H9 (cell line): Measurements from ENCODE around the gene GPR68. TPM values are rescaled to one million over a fixed set of nuclear protein-coding genes. Genes with fewer than 3 reads are reported as not detected.

Experiments
- DNase-seq: peaks from one replicate; pipeline ENCODE4 v3.0.0-alpha.2; 2017
- H2AFZ ChIP-seq: one replicate; pipeline ENCODE4 v1.6.1; 2013; ENCODE audit warnings: mild to moderate bottlenecking, low read length, control low read depth, moderate library complexity
- H2AK5ac ChIP-seq: 2 replicates; pipeline ENCODE4 v1.6.1; 2013; ENCODE audit warnings: low read length, control low read depth, mixed read lengths; ENCODE audit not compliant: insufficient read length
- H2BK120ac ChIP-seq: one replicate; pipeline ENCODE4 v1.6.1; 2013; ENCODE audit warnings: low read depth, mild to moderate bottlenecking, low read length, control low read depth, inconsistent platforms; ENCODE audit not compliant: poor library complexity, severe bottlenecking
- H2BK12ac ChIP-seq: 2 replicates; pipeline ENCODE4 v1.6.1; 2013; ENCODE audit warnings: low read length, control low read depth, mixed read lengths, low read depth; ENCODE audit not compliant: insufficient read length
- H2BK15ac ChIP-seq: 2 replicates; pipeline ENCODE4 v1.6.1; 2013; ENCODE audit warnings: low read depth, low read length, control low read depth
- H2BK20ac ChIP-seq: one replicate; pipeline ENCODE4 v1.6.1; 2013; ENCODE audit warnings: low read depth, mild to moderate bottlenecking, low read length, control low read depth, inconsistent platforms; ENCODE audit not compliant: poor library complexity, severe bottlenecking
- H2BK5ac ChIP-seq: 2 replicates; pipeline ENCODE4 v1.6.1; 2013; ENCODE audit warnings: low read length, control low read depth, mixed read lengths; ENCODE audit not compliant: insufficient read length
- H3K14ac ChIP-seq: 2 replicates; pipeline ENCODE4 v1.6.1; 2013; ENCODE audit warnings: low read length, control low read depth; ENCODE audit not compliant: insufficient read depth
- H3K18ac ChIP-seq: 2 replicates; pipeline ENCODE4 v1.6.1; 2013; ENCODE audit warnings: low read depth, mild to moderate bottlenecking, mixed read lengths, low read length, control low read depth; ENCODE audit not compliant: insufficient read length
- H3K23ac ChIP-seq: 2 replicates; pipeline ENCODE4 v1.6.1; 2013; ENCODE audit warnings: low read length, control low read depth, mixed read lengths, low read depth; ENCODE audit not compliant: insufficient read length
- H3K23me2 ChIP-seq: 2 replicates; pipeline ENCODE4 v1.6.1; 2013; ENCODE audit warnings: low read depth, mild to moderate bottlenecking, mixed read lengths, low read length, control low read depth; ENCODE audit not compliant: insufficient read length, poor library complexity, severe bottlenecking
- H3K27ac ChIP-seq: 2 replicates; pipeline ENCODE4 v1.5.1; 2013; ENCODE audit warnings: low read length, control low read depth, mixed read lengths, low read depth; ENCODE audit not compliant: insufficient read length
- H3K27me3 ChIP-seq: 2 replicates; pipeline ENCODE4 v1.6.1; 2013; ENCODE audit warnings: low read length, control low read depth, inconsistent platforms; ENCODE audit not compliant: insufficient read depth
- H3K4ac ChIP-seq: 2 replicates; pipeline ENCODE4 v1.6.1; 2013; ENCODE audit warnings: low read depth, mild to moderate bottlenecking, control low read depth, inconsistent platforms, low read length, moderate library complexity
- H3K4me1 ChIP-seq: 2 replicates; pipeline ENCODE4 v1.6.1; 2013; ENCODE audit warnings: low read length, control low read depth, inconsistent platforms; ENCODE audit not compliant: insufficient read depth
- H3K4me2 ChIP-seq: 2 replicates; pipeline ENCODE4 v1.6.1; 2013; ENCODE audit warnings: low read length, control low read depth, mixed read lengths; ENCODE audit not compliant: insufficient read length, insufficient read depth
- H3K56ac ChIP-seq: 2 replicates; pipeline ENCODE4 v1.6.1; 2013; ENCODE audit warnings: low read depth, mild to moderate bottlenecking, mixed read lengths, low read length, control low read depth; ENCODE audit not compliant: insufficient read length
- H3K79me1 ChIP-seq: 2 replicates; pipeline ENCODE4 v1.6.1; 2013; ENCODE audit warnings: low read depth, mild to moderate bottlenecking, moderate library complexity, low read length, control low read depth, inconsistent platforms; ENCODE audit not compliant: insufficient read depth, poor library complexity, severe bottlenecking
- H3K79me2 ChIP-seq: 2 replicates; pipeline ENCODE4 v1.6.1; 2013; ENCODE audit warnings: low read length, control low read depth, inconsistent platforms; ENCODE audit not compliant: insufficient read depth
- H3K9ac ChIP-seq: 2 replicates; pipeline ENCODE4 v1.6.1; 2013; ENCODE audit warnings: low read length, control low read depth, mixed read lengths; ENCODE audit not compliant: insufficient read length; ENCODE audit errors: extremely low read depth
- H3K9me3 ChIP-seq: one replicate; pipeline ENCODE4 v1.6.1; 2013; ENCODE audit warnings: low read depth, low read length, inconsistent platforms; ENCODE audit not compliant: control insufficient read depth
- H3T11ph ChIP-seq: one replicate; pipeline ENCODE4 v1.6.1; 2013; ENCODE audit warnings: mild to moderate bottlenecking, low read length, control low read depth, inconsistent platforms
- H4K20me1 ChIP-seq: one replicate; pipeline ENCODE4 v1.6.1; 2013; ENCODE audit not compliant: control insufficient read depth, insufficient read length, insufficient read depth
- H4K5ac ChIP-seq: 2 replicates; pipeline ENCODE4 v1.6.1; 2013; ENCODE audit warnings: low read depth, mild to moderate bottlenecking, mixed read lengths, low read length, control low read depth; ENCODE audit not compliant: insufficient read length
- H4K8ac ChIP-seq: replicated peaks from 2 replicates; pipeline ENCODE4 v1.6.1; 2013; ENCODE audit warnings: low read length, control low read depth, mixed read lengths, low read depth; ENCODE audit not compliant: insufficient read length
- H4K91ac ChIP-seq: 2 replicates; pipeline ENCODE4 v1.6.1; 2013; ENCODE audit warnings: low read depth, mild to moderate bottlenecking, moderate library complexity, mixed read lengths, low read length, control low read depth; ENCODE audit not compliant: insufficient read length
- H3K27ac Mint-ChIP-seq, 3 experiments: 2 replicates in 2 of 3; 3 replicates in 1 of 3; pipeline ENCODE4 v1.8.0; 2020 to 2021; ENCODE audit warnings: mixed read lengths in 3 of 3, mild to moderate bottlenecking in 1 of 3, moderate library complexity in 1 of 3
- H3K27me3 Mint-ChIP-seq: 2 replicates; pipeline ENCODE4 v1.8.0; 2021; ENCODE audit warnings: low read depth, mild to moderate bottlenecking, moderate library complexity, mixed read lengths
- H3K36me3 Mint-ChIP-seq, 3 experiments: 2 replicates in 2 of 3; 3 replicates in 1 of 3; pipeline ENCODE4 v1.8.0; 2020 to 2021; ENCODE audit warnings: low read depth in 3 of 3, mixed read lengths in 3 of 3; ENCODE audit not compliant: insufficient read depth in 1 of 3
- H3K4me1 Mint-ChIP-seq, 2 experiments: 2 replicates each; pipeline ENCODE4 v1.8.0; 2020; ENCODE audit warnings: mixed read lengths in 2 of 2
- H3K4me3 Mint-ChIP-seq, 2 experiments: 2 replicates in 1 of 2; 3 replicates in 1 of 2; pipeline ENCODE4 v1.8.0; 2020 to 2021; ENCODE audit warnings: mild to moderate bottlenecking in 2 of 2, mixed read lengths in 2 of 2, moderate library complexity in 1 of 2
- H3K9me3 Mint-ChIP-seq, 2 experiments: 2 replicates in 1 of 2; 3 replicates in 1 of 2; pipeline ENCODE4 v1.8.0; 2020; ENCODE audit warnings: mild to moderate bottlenecking in 2 of 2, mixed read lengths in 2 of 2, moderate library complexity in 1 of 2
- WGBS: extraction: QIAGEN DNeasy Blood & Tissue Kit; methylation state at CpG from one replicate; pipeline ENCODE4 v1.1.7; 2013; ENCODE audit warnings: missing lambda C conversion rate, low lambda C conversion rate, mixed read lengths; ENCODE audit not compliant: insufficient read length; ENCODE audit errors: extremely low coverage; 5-methylcytosine and 5-hydroxymethylcytosine counted together
- total RNA-seq: library from RNA; stranded (reverse); gene quantifications from 2 replicates; pipeline ENCODE4 v1.2.1, GENCODE V29; 2021
- TF ChIP-seq, protein P1 (sequence below): fragments of 200-600 bp; sonication (generic); conservative IDR thresholded peaks from 3 replicates; pipeline ENCODE4 v1.8.0; 2021; ENCODE audit warnings: antibody characterized with exemption, mild to moderate bottlenecking

GPR68 gene
- total RNA-seq, 1 experiment from 2014 or later = 0.33 TPM

DNA sequence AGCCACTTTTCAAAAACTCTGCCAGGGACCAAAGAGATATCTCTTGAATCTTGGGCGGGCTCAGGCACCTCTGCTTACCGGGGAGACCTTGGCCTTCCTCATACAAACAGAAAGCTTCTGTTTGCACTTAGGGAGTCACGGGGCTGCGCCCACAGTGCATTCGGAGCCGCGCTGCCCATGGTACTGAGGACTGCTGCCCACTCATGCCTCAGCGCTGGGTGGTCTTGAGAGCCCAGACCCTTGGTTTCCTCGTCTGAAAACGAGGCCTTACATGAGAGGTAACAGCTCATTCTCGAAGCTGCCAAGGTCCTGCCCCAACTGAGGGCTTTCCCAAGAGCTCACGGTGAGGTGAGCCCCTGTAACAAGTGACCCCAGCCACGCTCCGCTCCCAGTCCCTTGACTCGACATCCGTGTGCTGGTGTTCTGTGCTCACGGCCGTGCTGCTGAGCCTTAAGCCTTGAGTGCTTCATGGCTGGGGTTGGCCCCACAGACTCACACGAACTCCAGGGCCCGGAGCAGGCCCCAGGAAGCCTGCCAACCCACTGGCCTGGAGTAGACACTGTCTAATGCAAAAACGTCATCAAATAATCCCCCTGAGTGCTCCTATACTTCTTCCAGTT lies 47.4 kb upstream of the GPR68 start:
- no peaks in the 10 kb centered on the region for H3K4me1 Mint-ChIP-seq

More for the DNA sequence above, 47.4 kb upstream of the GPR68 start:
- Histone ChIP-seq H3K23ac (no peak overlapping the region), H3K27me3 (no peaks in the 10 kb centered on the region), H2BK15ac (no peak overlapping the region), H2BK20ac (no peak overlapping the region), H3K79me1 (no peaks in the 10 kb centered on the region), H3K23me2 (no peaks in the 10 kb centered on the region), H4K8ac (no peak overlapping the region), H3K9ac (no peak overlapping the region), H3K4me2 (no peak overlapping the region), H3K79me2 (no peaks in the 10 kb centered on the region), H3T11ph (no peak overlapping the region), H3K4me1 (no peaks in the 10 kb centered on the region), H3K4ac (no peak overlapping the region), H2BK5ac (no peak overlapping the region), H3K9me3 (no peaks in the 10 kb centered on the region), H4K5ac (no peak overlapping the region), H3K56ac (no peak overlapping the region), H3K27ac (no peak overlapping the region), H2AK5ac (no peak overlapping the region), H4K20me1 (peaks cover 2% of the 10 kb centered on the region), H2BK12ac (no peak overlapping the region), H2AFZ (no peak overlapping the region), H4K91ac (no peak overlapping the region), H3K14ac (no peak overlapping the region), H3K18ac (no peak overlapping the region), H2BK120ac (no peak overlapping the region)
- no peaks in the 10 kb centered on the region for H3K9me3 Mint-ChIP-seq
- no peak overlapping the region for H3K4me3 Mint-ChIP-seq
- peak overlapping the region in 1 of 3 experiments; percentile 75; a peak in 2 of 7 replicates for H3K27ac Mint-ChIP-seq
- TF ChIP-seq, protein P1, sequence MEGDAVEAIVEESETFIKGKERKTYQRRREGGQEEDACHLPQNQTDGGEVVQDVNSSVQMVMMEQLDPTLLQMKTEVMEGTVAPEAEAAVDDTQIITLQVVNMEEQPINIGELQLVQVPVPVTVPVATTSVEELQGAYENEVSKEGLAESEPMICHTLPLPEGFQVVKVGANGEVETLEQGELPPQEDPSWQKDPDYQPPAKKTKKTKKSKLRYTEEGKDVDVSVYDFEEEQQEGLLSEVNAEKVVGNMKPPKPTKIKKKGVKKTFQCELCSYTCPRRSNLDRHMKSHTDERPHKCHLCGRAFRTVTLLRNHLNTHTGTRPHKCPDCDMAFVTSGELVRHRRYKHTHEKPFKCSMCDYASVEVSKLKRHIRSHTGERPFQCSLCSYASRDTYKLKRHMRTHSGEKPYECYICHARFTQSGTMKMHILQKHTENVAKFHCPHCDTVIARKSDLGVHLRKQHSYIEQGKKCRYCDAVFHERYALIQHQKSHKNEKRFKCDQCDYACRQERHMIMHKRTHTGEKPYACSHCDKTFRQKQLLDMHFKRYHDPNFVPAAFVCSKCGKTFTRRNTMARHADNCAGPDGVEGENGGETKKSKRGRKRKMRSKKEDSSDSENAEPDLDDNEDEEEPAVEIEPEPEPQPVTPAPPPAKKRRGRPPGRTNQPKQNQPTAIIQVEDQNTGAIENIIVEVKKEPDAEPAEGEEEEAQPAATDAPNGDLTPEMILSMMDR = no peak
- no peak for DNase-seq
- no peaks in the 10 kb centered on the region for H3K27me3 Mint-ChIP-seq
- H3K36me3 Mint-ChIP-seq = peaks cover 23 to 84% (median 45%) of the 10 kb centered on the region in 3 experiments; a peak in 6 of 7 replicates
- no CpG with 5 or more reads among the region's 21 CpGs for WGBS
